ENCODE data around the gene CITED2. TPM values are rescaled to one million over a fixed set of nuclear protein-coding genes. Genes with fewer than 3 reads are reported as not detected.

CITED2 gene
- total RNA-seq, 2 experiments from 2014 or later: 121 to 127 TPM

GRCh38 chr6:139355172-139355571 is 19.3 kb downstream of the CITED2 start:
- Mint-ChIP-seq H3K9me3 (peaks cover 4% of the 10 kb centered on the region), H3K36me3 (ENCODE audit: low read depth) (no peaks in the 10 kb centered on the region), H3K27ac (no peak overlapping the region), H3K4me3 (no peak overlapping the region), H3K27me3 (no peaks in the 10 kb centered on the region), H3K4me1 (no peaks in the 10 kb centered on the region)
- CTCF ChIA-PET: interaction anchor here (0.7 to 2.9 kb wide), 3 partner anchors 93 to 591 kb away, joined by 3 to 14 read pairs (median 3); no protein-coding TSS in a partner anchor
- POLR2A ChIA-PET: no interaction called here
- no peak for DNase-seq

- POLR2A ChIA-PET: no interaction called here
- DNase-seq: no peak
- H3K9me3 Mint-ChIP-seq: peaks cover 4% of the 10 kb centered on the region
- H3K27me3 Mint-ChIP-seq: no peaks in the 10 kb centered on the region
- H3K36me3 Mint-ChIP-seq (ENCODE audit: low read depth): no peaks in the 10 kb centered on the region
- no peak overlapping the region for H3K27ac Mint-ChIP-seq
- no peak overlapping the region for H3K4me3 Mint-ChIP-seq
- H3K4me1 Mint-ChIP-seq: no peaks in the 10 kb centered on the region
- CTCF ChIA-PET: interaction anchor here (2.9 kb wide), 1 partner anchor 135 kb away, joined by 14 read pairs; no protein-coding TSS in a partner anchor
These were observed 20.3 kb downstream of the CITED2 start for GRCh38 chr6:139354189-139354588.

- no peak for DNase-seq
- H3K27me3 Mint-ChIP-seq: no peaks in the 10 kb centered on the region
- no peaks in the 10 kb centered on the region for H3K9me3 Mint-ChIP-seq
- no peaks in the 10 kb centered on the region for H3K36me3 Mint-ChIP-seq (ENCODE audit: low read depth)
- POLR2A ChIA-PET: interaction anchor here (1.2 to 1.5 kb wide), 2 partner anchors 15 to 225 kb away, joined by 3 to 4 read pairs; no protein-coding TSS in a partner anchor
- H3K27ac Mint-ChIP-seq: no peak overlapping the region
- CTCF ChIA-PET: interaction anchor here (0.7 to 1.9 kb wide), 2 partner anchors 57 to 130 kb away, joined by 3 to 7 read pairs; partner anchors contain the start of gene TXLNB
- no peak overlapping the region for H3K4me3 Mint-ChIP-seq
- H3K4me1 Mint-ChIP-seq: no peaks in the 10 kb centered on the region
These were observed 24.9 kb downstream of the CITED2 start for GRCh38 chr6:139349464-139350020.

- DNase-seq: no peak
- POLR2A ChIA-PET: interaction anchor here (1.0 to 1.9 kb wide), 2 partner anchors 28 to 55 kb away, joined by 3 to 6 read pairs; partner anchors contain the start of genes CITED2 and TXLNB
- Mint-ChIP-seq H3K4me1 (peaks cover 11% of the 10 kb centered on the region), H3K27ac (no peak overlapping the region), H3K9me3 (no peaks in the 10 kb centered on the region), H3K27me3 (no peaks in the 10 kb centered on the region), H3K36me3 (ENCODE audit: low read depth) (no peaks in the 10 kb centered on the region), H3K4me3 (no peak overlapping the region)
- CTCF ChIA-PET: interaction anchor here (0.6 to 1.7 kb wide), 2 partner anchors 97 to 127 kb away, joined by 3 to 5 read pairs; no protein-coding TSS in a partner anchor
These were observed 28.1 kb downstream of the CITED2 start for GRCh38 chr6:139346392-139346791.

GRCh38 chr6:139344186-139344963 is 30.1 kb downstream of the CITED2 start:
- POLR2A ChIA-PET: no interaction called here
- no peaks in the 10 kb centered on the region for H3K36me3 Mint-ChIP-seq (ENCODE audit: low read depth)
- CTCF ChIA-PET: interaction anchor here (0.6 to 1.4 kb wide), 3 partner anchors 8 to 94 kb away, joined by 3 to 4 read pairs (median 4); partner anchors contain the start of gene TXLNB
- no peaks in the 10 kb centered on the region for H3K27me3 Mint-ChIP-seq
- DNase-seq: no peak
- H3K27ac Mint-ChIP-seq: no peak overlapping the region
- H3K4me3 Mint-ChIP-seq: no peak overlapping the region
- H3K4me1 Mint-ChIP-seq: peaks cover 11% of the 10 kb centered on the region
- no peaks in the 10 kb centered on the region for H3K9me3 Mint-ChIP-seq

GRCh38 chr6:139343052-139343750 is 31.2 kb downstream of the CITED2 start:
- POLR2A ChIA-PET: no interaction called here
- H3K4me3 Mint-ChIP-seq: no peak overlapping the region
- no peak overlapping the region for H3K27ac Mint-ChIP-seq
- no peaks in the 10 kb centered on the region for H3K27me3 Mint-ChIP-seq
- peaks cover 11% of the 10 kb centered on the region for H3K4me1 Mint-ChIP-seq
- no peaks in the 10 kb centered on the region for H3K9me3 Mint-ChIP-seq
- CTCF ChIA-PET: interaction anchor here (0.6 kb wide), 1 partner anchor 180 kb away, joined by 3 read pairs; no protein-coding TSS in a partner anchor
- no peak for DNase-seq
- H3K36me3 Mint-ChIP-seq (ENCODE audit: low read depth): no peaks in the 10 kb centered on the region

GRCh38 chr6:139341060-139341459 is 33.4 kb downstream of the CITED2 start:
- H3K4me1 Mint-ChIP-seq: peaks cover 11% of the 10 kb centered on the region
- ChIA-PET CTCF (interaction anchor here (0.8 kb wide), 1 partner anchor 352 kb away, joined by 3 read pairs; no protein-coding TSS in a partner anchor), POLR2A (no interaction called here)
- H3K36me3 Mint-ChIP-seq (ENCODE audit: low read depth): no peaks in the 10 kb centered on the region
- no peak overlapping the region for H3K4me3 Mint-ChIP-seq
- no peaks in the 10 kb centered on the region for H3K27me3 Mint-ChIP-seq
- no peak overlapping the region for H3K27ac Mint-ChIP-seq
- DNase-seq: no peak
- no peaks in the 10 kb centered on the region for H3K9me3 Mint-ChIP-seq

GRCh38 chr6:139338795-139339194 is 35.7 kb downstream of the CITED2 start:
- Mint-ChIP-seq H3K4me1 (peaks cover 9% of the 10 kb centered on the region), H3K27me3 (no peaks in the 10 kb centered on the region), H3K36me3 (ENCODE audit: low read depth) (no peaks in the 10 kb centered on the region), H3K4me3 (no peak overlapping the region), H3K27ac (no peak overlapping the region), H3K9me3 (no peaks in the 10 kb centered on the region)
- ChIA-PET POLR2A (no interaction called here), CTCF (interaction anchor here (0.9 to 1.2 kb wide), 2 partner anchors 31 to 119 kb away, joined by 4 read pairs; no protein-coding TSS in a partner anchor)
- DNase-seq: no peak

GRCh38 chr6:139337830-139338229 is 36.6 kb downstream of the CITED2 start:
- H3K4me3 Mint-ChIP-seq: no peak overlapping the region
- DNase-seq: no peak
- H3K9me3 Mint-ChIP-seq: no peaks in the 10 kb centered on the region
- H3K4me1 Mint-ChIP-seq: peaks cover 3% of the 10 kb centered on the region
- no peaks in the 10 kb centered on the region for H3K36me3 Mint-ChIP-seq (ENCODE audit: low read depth)
- ChIA-PET POLR2A (interaction anchor here (2.1 kb wide), 1 partner anchor 14 kb away, joined by 6 read pairs; no protein-coding TSS in a partner anchor), CTCF (interaction anchor here (0.9 kb wide), 1 partner anchor 32 kb away, joined by 4 read pairs; no protein-coding TSS in a partner anchor)
- H3K27ac Mint-ChIP-seq: no peak overlapping the region
- H3K27me3 Mint-ChIP-seq: no peaks in the 10 kb centered on the region

GRCh38 chr6:139337001-139337400 is 37.4 kb downstream of the CITED2 start:
- Mint-ChIP-seq H3K27me3 (no peaks in the 10 kb centered on the region), H3K36me3 (ENCODE audit: low read depth) (no peaks in the 10 kb centered on the region), H3K4me1 (no peaks in the 10 kb centered on the region), H3K27ac (no peak overlapping the region), H3K9me3 (no peaks in the 10 kb centered on the region), H3K4me3 (no peak overlapping the region)
- no peak for DNase-seq
- POLR2A ChIA-PET: interaction anchor here (2.1 kb wide), 1 partner anchor 13 kb away, joined by 6 read pairs; no protein-coding TSS in a partner anchor
- CTCF ChIA-PET: interaction anchor here (1.6 kb wide), 1 partner anchor 8 kb away, joined by 4 read pairs; no protein-coding TSS in a partner anchor

GRCh38 chr6:139336488-139336887 is 38.0 kb downstream of the CITED2 start:
- no peak for DNase-seq
- ChIA-PET POLR2A (interaction anchor here (1.3 to 2.1 kb wide), 2 partner anchors 12 to 45 kb away, joined by 6 read pairs; partner anchors contain the start of gene TXLNB), CTCF (interaction anchor here (0.7 to 1.6 kb wide), 3 partner anchors 8 to 86 kb away, joined by 3 to 4 read pairs (median 3); no protein-coding TSS in a partner anchor)
- Mint-ChIP-seq H3K27ac (no peak overlapping the region), H3K36me3 (ENCODE audit: low read depth) (no peaks in the 10 kb centered on the region), H3K4me3 (no peak overlapping the region), H3K4me1 (no peaks in the 10 kb centered on the region), H3K9me3 (no peaks in the 10 kb centered on the region), H3K27me3 (no peaks in the 10 kb centered on the region)

GRCh38 chr6:139335447-139336210 is 38.8 kb downstream of the CITED2 start:
- H3K9me3 Mint-ChIP-seq: no peaks in the 10 kb centered on the region
- ChIA-PET CTCF (interaction anchor here (0.7 to 1.6 kb wide), 5 partner anchors 9 to 534 kb away, joined by 3 to 4 read pairs (median 3); no protein-coding TSS in a partner anchor), POLR2A (interaction anchor here (1.3 kb wide), 1 partner anchor 44 kb away, joined by 6 read pairs; the partner anchor contains the start of gene TXLNB)
- H3K4me3 Mint-ChIP-seq: no peak overlapping the region
- H3K27me3 Mint-ChIP-seq: no peaks in the 10 kb centered on the region
- H3K27ac Mint-ChIP-seq: no peak overlapping the region
- H3K36me3 Mint-ChIP-seq (ENCODE audit: low read depth): no peaks in the 10 kb centered on the region
- DNase-seq: no peak
- no peaks in the 10 kb centered on the region for H3K4me1 Mint-ChIP-seq

All from activated CD4-positive, alpha-beta memory T cell treated with anti-CD3 and anti-CD28 coated beads, Interleukin-2, amount 10 ng/mL, durations not matched to agents 7 days and 5 days (primary cell).